HG02623 (cell line): ENCODE data around the gene TAP1.
"Not testable (repeated sequence)": the region's sequence is repeated elsewhere in the genome, so short reads cannot be mapped to it uniquely, and the experiment has no call there.

Source experiments
- ATAC-seq: cut with Tn5 transposase; IDR thresholded peaks from one replicate; pipeline ENCODE4 v1.9.1; 2021; ENCODE audit warnings: moderate library complexity; ENCODE audit not compliant: unreplicated experiment

Gene TAP1, protein sequence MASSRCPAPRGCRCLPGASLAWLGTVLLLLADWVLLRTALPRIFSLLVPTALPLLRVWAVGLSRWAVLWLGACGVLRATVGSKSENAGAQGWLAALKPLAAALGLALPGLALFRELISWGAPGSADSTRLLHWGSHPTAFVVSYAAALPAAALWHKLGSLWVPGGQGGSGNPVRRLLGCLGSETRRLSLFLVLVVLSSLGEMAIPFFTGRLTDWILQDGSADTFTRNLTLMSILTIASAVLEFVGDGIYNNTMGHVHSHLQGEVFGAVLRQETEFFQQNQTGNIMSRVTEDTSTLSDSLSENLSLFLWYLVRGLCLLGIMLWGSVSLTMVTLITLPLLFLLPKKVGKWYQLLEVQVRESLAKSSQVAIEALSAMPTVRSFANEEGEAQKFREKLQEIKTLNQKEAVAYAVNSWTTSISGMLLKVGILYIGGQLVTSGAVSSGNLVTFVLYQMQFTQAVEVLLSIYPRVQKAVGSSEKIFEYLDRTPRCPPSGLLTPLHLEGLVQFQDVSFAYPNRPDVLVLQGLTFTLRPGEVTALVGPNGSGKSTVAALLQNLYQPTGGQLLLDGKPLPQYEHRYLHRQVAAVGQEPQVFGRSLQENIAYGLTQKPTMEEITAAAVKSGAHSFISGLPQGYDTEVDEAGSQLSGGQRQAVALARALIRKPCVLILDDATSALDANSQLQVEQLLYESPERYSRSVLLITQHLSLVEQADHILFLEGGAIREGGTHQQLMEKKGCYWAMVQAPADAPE

GRCh38 chr6:32853541-32854375, at the start of gene TAP1, which contains the start of gene PSMB9:
Gene TAP1, minus strand, starts transcription at chr6:32853704. Its CDS starts 68 bp downstream, at chr6:32853636.
Gene PSMB9, plus strand, starts transcription at chr6:32854192. Its CDS starts 38 bp downstream, at chr6:32854230.
- peak; percentile 77 for ATAC-seq

- no peak for ATAC-seq
Observed at GRCh38 chr6:32895006-32895345, 41.5 kb upstream of the TAP1 start.

DNA sequence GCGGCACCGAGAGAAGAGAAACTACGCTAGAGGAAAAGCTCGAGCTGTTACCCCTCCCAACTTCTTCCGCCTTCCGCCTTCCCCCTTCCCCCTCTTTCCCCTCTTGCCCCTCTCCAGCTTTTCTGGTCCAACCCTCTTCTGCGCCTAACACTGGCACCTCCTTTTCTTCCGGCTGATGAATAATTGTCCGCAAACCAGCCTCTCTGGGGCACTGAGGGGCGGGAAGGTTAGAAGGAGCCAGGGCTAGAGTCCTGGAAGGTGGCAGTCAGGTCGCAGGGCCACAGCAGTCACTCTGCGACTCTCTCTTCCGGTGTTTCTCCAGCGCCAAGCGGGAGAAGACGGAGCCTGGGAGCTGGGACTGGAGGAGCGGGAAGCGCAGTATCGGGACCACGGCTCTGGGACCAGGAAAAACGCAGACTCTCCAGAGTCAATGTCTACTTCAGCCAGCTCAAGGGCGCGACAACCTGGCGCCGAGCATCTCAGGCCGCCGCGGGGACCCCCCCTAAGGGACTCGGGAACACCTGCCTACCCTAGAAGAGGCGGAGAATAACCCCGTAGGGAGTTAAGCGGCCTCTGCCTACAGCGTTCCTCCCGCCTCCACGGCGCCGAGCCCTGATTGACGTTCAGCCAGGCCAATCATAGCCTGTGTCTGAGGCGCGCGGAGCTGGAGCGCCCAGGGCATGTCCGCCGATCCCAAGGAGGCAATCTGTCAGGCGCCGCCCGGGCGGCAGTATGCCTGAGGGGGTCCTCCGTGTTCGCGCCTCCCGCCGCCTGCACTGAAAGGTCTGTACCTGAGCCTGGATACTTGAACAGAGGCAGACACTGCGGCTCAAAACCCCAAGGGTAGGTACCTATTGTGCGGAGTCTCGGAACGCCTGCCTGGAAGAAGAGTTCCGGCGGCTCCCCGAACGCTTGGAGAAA, 40.8 kb upstream of the TAP1 start:
- peak; percentile 95 for ATAC-seq

DNA sequence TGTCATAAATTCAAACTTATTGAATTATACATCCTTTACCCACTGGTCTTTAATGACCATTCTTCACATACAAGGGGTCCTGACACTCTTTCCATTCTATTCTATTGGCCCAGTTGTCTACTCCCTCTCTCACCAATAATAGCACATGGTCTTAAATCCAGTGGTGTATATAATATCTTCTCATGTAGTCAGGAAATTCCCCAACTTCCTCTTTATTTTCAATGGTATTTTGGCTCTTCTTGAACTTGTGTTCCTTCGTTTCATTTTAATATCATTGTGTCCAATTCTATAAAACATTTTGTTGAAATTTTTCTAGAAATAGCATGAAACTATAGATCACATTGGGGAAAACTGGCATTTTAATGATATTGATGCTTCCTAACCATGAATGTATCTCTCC, 37.3 kb upstream of the TAP1 start:
- ATAC-seq, result no peak

DNA sequence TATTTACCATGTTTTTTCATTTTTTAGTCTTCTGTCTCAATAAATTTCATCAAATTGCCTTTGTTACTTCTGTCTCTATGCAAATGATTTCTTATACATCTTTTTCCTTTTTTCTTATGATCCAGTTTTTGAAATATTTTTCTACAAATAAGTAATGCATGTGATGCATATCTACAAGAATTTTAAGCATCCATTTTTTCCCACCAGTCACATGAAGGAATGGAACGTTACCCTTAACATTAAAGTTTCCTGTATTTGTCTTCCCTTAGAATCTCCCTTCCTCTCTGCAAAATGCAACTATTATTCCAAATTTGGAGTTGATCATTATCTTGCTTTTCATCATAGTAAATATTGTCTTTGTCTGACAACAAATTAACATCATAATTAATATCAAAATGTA, 36.0 kb upstream of the TAP1 start:
- no peak for ATAC-seq

GRCh38 chr6:32888576-32888975, 35.1 kb upstream of the TAP1 start:
- no peak for ATAC-seq

- no peak for ATAC-seq
Observed at GRCh38 chr6:32887616-32888015, 34.1 kb upstream of the TAP1 start.

GRCh38 chr6:32886681-32887383, 33.3 kb upstream of the TAP1 start:
- no peak for ATAC-seq

GRCh38 chr6:32885698-32886286, 32.3 kb upstream of the TAP1 start:
- ATAC-seq, result no peak

- no peak for ATAC-seq
Observed at GRCh38 chr6:32883789-32884188, 30.3 kb upstream of the TAP1 start.

DNA sequence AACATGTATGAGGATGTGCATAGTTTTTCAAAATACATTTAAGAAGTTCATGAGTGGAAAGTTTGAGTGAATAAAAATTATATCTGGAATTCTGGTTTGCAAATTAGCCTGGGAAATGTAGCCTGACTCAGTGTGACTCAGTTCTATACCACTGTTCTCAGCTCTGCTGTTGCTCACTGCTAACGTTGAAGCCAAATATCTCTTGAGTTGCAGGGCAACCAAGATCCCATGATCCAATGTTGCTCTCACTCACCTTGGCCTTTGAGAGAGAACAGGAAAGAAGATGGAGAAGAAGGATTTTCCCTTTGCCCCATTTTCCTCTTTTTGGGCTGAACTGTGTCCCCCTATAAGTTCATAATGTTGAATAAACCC, 29.4 kb upstream of the TAP1 start:
- no peak for ATAC-seq

DNA sequence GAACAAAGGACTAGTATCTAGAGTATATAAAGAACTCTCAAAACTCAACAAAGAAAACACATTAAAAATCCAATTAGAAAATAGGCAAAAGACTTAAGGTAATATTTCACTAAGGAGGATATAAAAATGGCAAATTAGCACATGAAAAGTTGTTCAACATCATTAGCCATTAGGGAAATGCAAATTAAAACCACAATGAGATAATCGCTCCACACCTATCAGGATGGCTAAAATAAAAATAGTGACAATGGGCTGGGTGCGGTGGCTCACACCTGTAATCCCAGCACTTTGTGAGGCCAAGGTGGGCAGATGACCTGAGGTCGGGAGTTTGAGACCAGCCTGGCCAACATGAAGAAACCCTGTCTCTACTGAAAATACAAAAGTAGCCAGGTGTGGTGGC, 27.5 kb upstream of the TAP1 start:
- ATAC-seq, result not testable (repeated sequence)

DNA sequence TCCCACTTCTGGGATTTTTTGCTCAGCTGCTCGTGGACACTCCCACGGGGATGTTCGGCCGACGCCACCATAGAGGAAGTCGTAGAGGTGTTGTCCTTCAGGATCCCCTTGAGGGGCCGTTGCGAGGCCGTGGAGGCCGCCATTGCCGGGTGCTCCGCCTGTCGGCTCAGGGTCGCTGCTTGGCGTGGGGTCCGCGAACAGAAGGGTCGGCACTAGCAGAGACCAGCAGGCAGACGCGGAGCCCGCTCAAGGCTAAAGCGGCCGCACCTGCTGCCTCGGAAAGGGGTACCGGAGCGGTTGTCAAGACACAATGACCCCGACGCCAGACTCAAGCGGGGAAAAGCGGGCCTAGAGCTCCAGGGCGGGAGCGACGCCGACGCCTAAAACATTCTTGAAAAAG, 26.2 kb upstream of the TAP1 start:
- no peak for ATAC-seq

GRCh38 chr6:32876603-32877002, 23.1 kb upstream of the TAP1 start:
- ATAC-seq, result no peak

- not testable (repeated sequence) for ATAC-seq
Observed at GRCh38 chr6:32873947-32874346, 20.4 kb upstream of the TAP1 start.

GRCh38 chr6:32868257-32868788, 14.8 kb upstream of the TAP1 start:
- no peak for ATAC-seq

GRCh38 chr6:32867554-32868256, 14.2 kb upstream of the TAP1 start:
- ATAC-seq, result no peak

DNA sequence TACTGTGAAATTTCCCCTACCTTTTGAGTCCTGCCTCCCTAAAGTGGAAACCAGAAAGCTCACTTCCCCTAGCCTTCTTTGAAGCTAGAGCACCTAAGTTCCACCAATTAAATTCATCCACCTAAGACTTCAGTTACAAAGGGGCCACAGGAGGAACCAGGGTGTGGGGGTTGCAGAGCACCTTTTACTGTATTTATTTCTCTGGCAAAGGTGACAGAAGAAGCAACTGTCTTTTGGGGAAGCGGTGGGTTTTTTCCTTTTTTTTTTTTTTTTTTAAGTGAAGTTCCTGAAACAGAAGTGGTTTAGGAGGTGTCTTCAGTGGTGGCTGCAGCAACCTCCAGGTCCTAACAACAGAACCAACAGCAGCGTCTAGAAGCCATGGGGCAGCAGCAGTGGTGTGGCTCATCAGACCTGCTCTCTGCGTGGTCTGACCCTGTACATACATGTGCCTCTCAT, 13.5 kb upstream of the TAP1 start:
- no peak for ATAC-seq
